ENCODE data around the gene PPFIA1.

Gene PPFIA1

DNA sequence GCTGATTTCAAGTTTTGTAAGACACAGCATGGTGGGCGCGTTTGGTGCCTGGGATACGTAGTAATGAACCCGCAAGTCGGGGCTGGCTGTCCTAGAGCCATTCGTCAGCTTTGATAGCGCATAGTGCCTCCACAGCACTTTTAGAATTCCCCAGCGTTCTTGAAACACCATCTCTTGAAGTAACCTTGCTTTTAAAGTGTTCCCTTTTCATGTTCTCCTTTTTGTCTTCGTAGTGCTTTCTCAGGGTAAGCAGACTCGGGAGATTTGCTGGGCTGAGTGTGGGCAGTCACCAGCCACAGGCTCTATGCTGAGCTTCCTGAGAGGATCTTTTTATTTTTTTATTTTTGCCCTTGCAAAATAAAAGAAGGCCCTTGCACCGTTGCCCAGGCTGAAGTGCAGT lies 88.3 kb downstream of the PPFIA1 start:
- Histone ChIP-seq H3K27ac (ENCODE audit: low read depth, low read length) (no peak overlapping the region), H3K4me2 (ENCODE audit: low read depth, low read length, poor library complexity, severe bottlenecking) (no peak overlapping the region), H3K9me3 (ENCODE audit: insufficient read depth, low read length) (no peaks in the 10 kb centered on the region), H3K27me3 (ENCODE audit: low read length) (no peaks in the 10 kb centered on the region), H3F3A (ENCODE audit: insufficient read depth) (no peaks in the 10 kb centered on the region), H4K20me1 (ENCODE audit: low read depth, low read length) (no peaks in the 10 kb centered on the region), H3K79me2 (ENCODE audit: insufficient read depth, low read length) (no peaks in the 10 kb centered on the region), H2AFZ (ENCODE audit: low read depth, low read length, severe bottlenecking) (no peak overlapping the region), H3K9ac (ENCODE audit: low read length) (no peak overlapping the region), H3K4me3 (ENCODE audit: insufficient read depth, low read length, poor library complexity, severe bottlenecking) (no peak overlapping the region), H3K36me3 (ENCODE audit: low read length) (peaks cover 16% of the 10 kb centered on the region), H3K9me2 (replicated peaks; ENCODE audit: insufficient read depth, low read length) (no peaks in the 10 kb centered on the region)
- no peak for TF ChIP-seq CTCF (IDR thresholded peaks at IDR 0.05; ENCODE audit: insufficient read depth, low read length, poor library complexity, severe bottlenecking)
- no peak for TF ChIP-seq EZH2phosphoT487 (conservative IDR thresholded peaks at IDR 0.05; ENCODE audit: low read length)

DNA sequence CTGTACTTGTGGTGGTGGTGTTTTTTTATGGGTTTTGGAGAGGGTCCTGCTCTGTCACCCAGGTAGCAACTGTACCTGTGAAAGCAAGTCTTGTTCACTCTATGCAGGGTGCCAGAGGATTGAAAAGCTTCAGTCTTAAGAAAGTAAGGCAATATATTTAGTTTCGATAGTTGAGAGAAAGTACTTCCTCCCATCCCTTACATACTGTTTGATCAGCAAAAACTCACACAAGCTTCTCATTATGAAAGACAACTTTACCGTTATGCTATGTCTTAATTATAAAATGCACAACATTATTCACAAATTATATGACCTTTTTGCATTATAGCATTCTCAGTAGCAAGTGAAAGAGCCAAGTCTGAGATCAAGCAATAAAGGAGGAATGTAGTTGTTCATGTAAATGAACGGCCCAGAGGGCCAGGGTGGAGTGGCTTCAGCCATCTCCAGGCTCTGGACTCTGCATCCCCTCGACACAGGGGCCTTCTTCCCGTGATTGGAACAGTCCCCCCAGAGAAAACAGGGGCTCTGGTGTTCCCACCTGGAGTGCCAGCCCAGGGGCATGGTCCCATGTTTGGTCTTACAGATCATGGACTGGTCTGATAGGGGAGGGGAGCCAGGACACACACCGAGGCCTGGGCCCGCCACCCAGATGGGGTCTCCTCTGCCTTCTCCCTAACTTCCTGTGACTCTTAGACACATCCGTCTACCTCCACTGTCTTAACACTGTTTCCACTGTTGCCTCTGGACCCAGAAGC lies 89.1 kb downstream of the PPFIA1 start:
- TF ChIP-seq EZH2phosphoT487 (conservative IDR thresholded peaks at IDR 0.05; ENCODE audit: low read length) (no peak), CTCF (IDR thresholded peaks at IDR 0.05; ENCODE audit: insufficient read depth, low read length, poor library complexity, severe bottlenecking) (no peak)
- Histone ChIP-seq H4K20me1 (ENCODE audit: low read depth, low read length) (no peaks in the 10 kb centered on the region), H3K9me3 (ENCODE audit: insufficient read depth, low read length) (no peaks in the 10 kb centered on the region), H3K4me3 (ENCODE audit: insufficient read depth, low read length, poor library complexity, severe bottlenecking) (no peak overlapping the region), H3F3A (ENCODE audit: insufficient read depth) (no peaks in the 10 kb centered on the region), H3K9me2 (replicated peaks; ENCODE audit: insufficient read depth, low read length) (no peaks in the 10 kb centered on the region), H2AFZ (ENCODE audit: low read depth, low read length, severe bottlenecking) (no peak overlapping the region), H3K79me2 (ENCODE audit: insufficient read depth, low read length) (no peaks in the 10 kb centered on the region), H3K27ac (ENCODE audit: low read depth, low read length) (no peak overlapping the region), H3K4me2 (ENCODE audit: low read depth, low read length, poor library complexity, severe bottlenecking) (no peak overlapping the region), H3K9ac (ENCODE audit: low read length) (no peak overlapping the region), H3K36me3 (ENCODE audit: low read length) (peaks cover 12% of the 10 kb centered on the region), H3K27me3 (ENCODE audit: low read length) (no peaks in the 10 kb centered on the region)

GRCh38 chr11:70360211-70360610 lies 89.7 kb downstream of the PPFIA1 start:
- H3K9ac ChIP-seq (ENCODE audit: low read length) = no peak overlapping the region
- H3K79me2 ChIP-seq (ENCODE audit: insufficient read depth, low read length) = no peaks in the 10 kb centered on the region
- H3K27ac ChIP-seq (ENCODE audit: low read depth, low read length) = no peak overlapping the region
- no peaks in the 10 kb centered on the region for H3K9me2 ChIP-seq (replicated peaks; ENCODE audit: insufficient read depth, low read length)
- peaks cover 12% of the 10 kb centered on the region for H3K36me3 ChIP-seq (ENCODE audit: low read length)
- no peaks in the 10 kb centered on the region for H3K27me3 ChIP-seq (ENCODE audit: low read length)
- no peak overlapping the region for H3K4me3 ChIP-seq (ENCODE audit: insufficient read depth, low read length, poor library complexity, severe bottlenecking)
- no peak overlapping the region for H3K4me2 ChIP-seq (ENCODE audit: low read depth, low read length, poor library complexity, severe bottlenecking)
- no peaks in the 10 kb centered on the region for H3K9me3 ChIP-seq (ENCODE audit: insufficient read depth, low read length)
- no peak for TF ChIP-seq CTCF (IDR thresholded peaks at IDR 0.05; ENCODE audit: insufficient read depth, low read length, poor library complexity, severe bottlenecking)
- TF ChIP-seq EZH2phosphoT487 (conservative IDR thresholded peaks at IDR 0.05; ENCODE audit: low read length) = no peak
- no peaks in the 10 kb centered on the region for H4K20me1 ChIP-seq (ENCODE audit: low read depth, low read length)
- H2AFZ ChIP-seq (ENCODE audit: low read depth, low read length, severe bottlenecking) = no peak overlapping the region
- no peaks in the 10 kb centered on the region for H3F3A ChIP-seq (ENCODE audit: insufficient read depth)
